HG03159 (cell line): ENCODE data around the gene GMDS.
"Not testable (repeated sequence)": the region's sequence is repeated elsewhere in the genome, so short reads cannot be mapped to it uniquely, and the experiment has no call there.

ENCODE experiments used
- ATAC-seq: cut with Tn5 transposase; IDR thresholded peaks from one replicate; pipeline ENCODE4 v1.9.1; 2021; ENCODE audit warnings: mild to moderate bottlenecking, moderate library complexity; ENCODE audit not compliant: unreplicated experiment

Gene GMDS

GRCh38 chr6:1848752-1849151, 396.7 kb downstream of the GMDS start:
- no peak for ATAC-seq

- no peak for ATAC-seq
These were observed 398.8 kb downstream of the GMDS start for GRCh38 chr6:1846611-1847010.

GRCh38 chr6:1845543-1845942, 399.9 kb downstream of the GMDS start:
- ATAC-seq = not testable (repeated sequence)

GRCh38 chr6:1842334-1842733, 403.1 kb downstream of the GMDS start:
- no peak for ATAC-seq

- ATAC-seq = no peak
These were observed 404.3 kb downstream of the GMDS start for GRCh38 chr6:1841136-1841535.

- no peak for ATAC-seq
These were observed 404.8 kb downstream of the GMDS start for GRCh38 chr6:1840491-1841121.

GRCh38 chr6:1839361-1839760, 406.0 kb downstream of the GMDS start:
- no peak for ATAC-seq

GRCh38 chr6:1838604-1839213, 406.7 kb downstream of the GMDS start:
- ATAC-seq = no peak

GRCh38 chr6:1837826-1838225, 407.6 kb downstream of the GMDS start:
- ATAC-seq = no peak

GRCh38 chr6:1836690-1837089, 408.7 kb downstream of the GMDS start:
- ATAC-seq = no peak

- ATAC-seq = no peak
These were observed 410.5 kb downstream of the GMDS start for GRCh38 chr6:1834646-1835516.

- ATAC-seq = no peak
These were observed 411.2 kb downstream of the GMDS start for GRCh38 chr6:1834207-1834606.

- no peak for ATAC-seq
These were observed 412.3 kb downstream of the GMDS start for GRCh38 chr6:1832844-1833787.

- no peak for ATAC-seq
These were observed 413.0 kb downstream of the GMDS start for GRCh38 chr6:1832358-1832757.

GRCh38 chr6:1827984-1828793, 417.2 kb downstream of the GMDS start:
- ATAC-seq = no peak

GRCh38 chr6:1825926-1826325, 419.5 kb downstream of the GMDS start:
- ATAC-seq = no peak

- ATAC-seq = no peak
These were observed 420.1 kb downstream of the GMDS start for GRCh38 chr6:1825277-1825676.

- ATAC-seq = no peak
These were observed 423.8 kb downstream of the GMDS start for GRCh38 chr6:1821513-1822183.

- no peak for ATAC-seq
These were observed 424.3 kb downstream of the GMDS start for GRCh38 chr6:1821164-1821512.

- ATAC-seq = no peak
These were observed 424.7 kb downstream of the GMDS start for GRCh38 chr6:1820714-1821113.
